DOHH2 (cell line): ENCODE measurements around the gene CYLD.

ENCODE experiments used
- CTCF ChIP-seq: fragments of 200-600 bp; sonication (generic); IDR thresholded peaks from one replicate; pipeline ENCODE4 v1.5.1; 2014; ENCODE audit warnings: antibody characterized with exemption, mild to moderate bottlenecking, low read depth, low read length; ENCODE audit not compliant: poor library complexity, severe bottlenecking
- EZH2phosphoT487 ChIP-seq: fragments of 200-600 bp; sonication (generic); IDR thresholded peaks from 2 replicates; pipeline ENCODE4 v1.6.1; 2017; ENCODE audit warnings: borderline replicate concordance, mild to moderate bottlenecking, antibody characterized with exemption, low read length, moderate library complexity, mixed read lengths

DNA sequence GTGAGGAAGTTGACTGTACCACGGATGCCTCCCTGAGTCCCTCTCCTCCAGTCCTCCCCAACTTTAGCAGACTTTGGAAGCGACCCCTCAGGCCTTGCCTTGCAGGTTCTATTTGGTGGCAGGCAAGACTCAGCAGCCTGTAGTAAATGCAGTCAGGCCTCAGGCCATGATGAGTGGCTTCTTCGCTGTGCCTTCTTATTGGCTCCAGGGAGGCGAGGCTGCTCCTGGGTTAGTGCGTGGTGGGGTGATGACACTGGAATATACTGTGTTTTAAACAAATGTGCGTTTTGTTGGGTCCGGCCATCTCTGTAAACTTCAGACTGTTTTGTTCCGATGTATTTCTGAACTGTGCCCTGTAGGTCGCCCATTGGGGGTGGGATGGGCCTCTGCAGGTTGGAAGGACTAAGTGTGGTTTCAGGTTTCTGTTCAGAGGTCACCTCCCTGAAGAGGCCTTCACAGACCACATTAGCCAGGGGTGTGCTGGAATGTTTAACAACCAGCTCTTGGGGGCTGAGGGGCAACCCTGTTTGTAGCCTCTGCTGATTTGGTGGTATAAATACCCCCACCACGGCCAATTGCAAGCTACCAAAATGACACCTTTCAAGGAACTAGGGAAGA lies 62.5 kb downstream of the CYLD start:
- TF ChIP-seq EZH2phosphoT487, result no peak
- no peak for TF ChIP-seq CTCF
